Upper lobe of right lung (tissue), 1 donor: Measurements from ENCODE around the gene MCL1. TPM values are rescaled to one million over a fixed set of nuclear protein-coding genes. Genes with fewer than 3 reads are reported as not detected.

Source experiments
- ATAC-seq: fragments of 200-7000 bp; cut with Tn5 transposase; one replicate; pipeline ENCODE4 v1.9.1; 2020; ENCODE audit warnings: mild to moderate bottlenecking, moderate library complexity
- DNase-seq: peaks from one replicate; pipeline ENCODE4 v3.0.0-alpha.2; 2020
- H3K27ac ChIP-seq: fragments of 200-600 bp; one replicate; pipeline ENCODE4 v1.8.0; 2022
- H3K27me3 ChIP-seq: fragments of 200-600 bp; one replicate; pipeline ENCODE4 v1.8.0; 2022; ENCODE audit warnings: mild to moderate bottlenecking
- H3K36me3 ChIP-seq: fragments of 200-600 bp; one replicate; pipeline ENCODE4 v1.8.0; 2022
- H3K4me1 ChIP-seq: fragments of 200-600 bp; one replicate; pipeline ENCODE4 v1.8.0; 2022
- H3K4me3 ChIP-seq: fragments of 200-600 bp; one replicate; pipeline ENCODE4 v1.8.0; 2022; ENCODE audit warnings: mild to moderate bottlenecking
- H3K9me3 ChIP-seq: fragments of 200-600 bp; one replicate; pipeline ENCODE4 v1.8.0; 2022
- CTCF ChIP-seq: fragments of 200-600 bp; IDR thresholded peaks from one replicate; pipeline ENCODE4 v1.8.0; 2022; ENCODE audit warnings: antibody characterized with exemption
- intact Hi-C: fragments of 100-400 bp; cut with DNase I; formaldehyde crosslinking; loops from one replicate; pipeline ENCODE4 v1.11.0; 2022
- total RNA-seq: library from RNA; stranded (reverse); fragmentation: NEBNext Ultra II Directional; extraction: Animal tissue kit (Norgen Biotek cat#: 25700); gene quantifications from one replicate; pipeline ENCODE4 v1.2.1, GENCODE V29; 2021
- donor health status: DM: no; HTN: yes; CAD: no; lungs with severe emphysema.

MCL1 gene
- total RNA-seq, 1 donor from 2014 or later: 325 TPM

- no peaks in the 10 kb centered on the region for H3K36me3 ChIP-seq
- H3K4me1 ChIP-seq: peaks cover 86% of the 10 kb centered on the region
- intact Hi-C loops: no loop called here
- ATAC-seq: no peak
- H3K27me3 ChIP-seq: no peaks in the 10 kb centered on the region
- TF ChIP-seq CTCF: no peak
- no peak for DNase-seq
- H3K9me3 ChIP-seq: no peaks in the 10 kb centered on the region
- H3K27ac ChIP-seq: peak overlapping the region; percentile 100
- no peak overlapping the region for H3K4me3 ChIP-seq
Observed at GRCh38 chr1:150564051-150564991, 15.1 kb downstream of the MCL1 start.

DNA sequence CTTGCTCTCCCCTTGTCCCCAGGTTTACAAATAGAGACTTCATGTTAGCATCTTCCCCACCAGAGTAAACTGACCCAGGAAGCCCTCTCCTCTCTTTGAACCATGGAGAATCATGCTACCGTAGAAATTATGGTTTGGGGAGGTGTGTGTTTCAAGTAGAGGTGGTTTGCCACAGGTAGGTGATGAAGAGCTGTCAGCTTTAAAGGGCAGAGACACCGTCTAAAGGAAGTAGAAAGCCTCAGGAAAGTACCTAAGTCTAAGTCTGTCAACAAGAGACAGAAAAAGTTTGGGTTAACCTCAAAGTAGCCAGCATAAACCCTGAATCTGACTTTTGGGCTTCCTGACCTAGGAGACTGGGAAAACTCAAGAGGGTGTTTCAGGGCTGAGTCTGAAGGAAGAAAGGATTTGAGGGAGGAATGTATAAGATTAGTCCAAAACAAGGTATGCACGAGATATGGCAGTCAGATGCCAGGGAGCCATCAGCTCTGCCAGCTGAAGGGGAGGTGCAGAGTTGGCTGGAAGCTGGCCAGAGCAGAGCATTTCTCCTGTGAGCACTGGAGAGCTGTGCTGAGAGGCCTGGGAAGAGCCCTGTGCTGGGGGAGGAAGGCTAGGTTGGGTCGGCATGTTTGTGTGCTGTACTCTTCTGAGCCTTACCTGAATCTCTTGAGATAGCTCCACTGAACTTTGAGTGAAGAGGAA, 15.9 kb downstream of the MCL1 start:
- peak overlapping the region; percentile 100 for H3K27ac ChIP-seq
- H3K27me3 ChIP-seq: no peaks in the 10 kb centered on the region
- TF ChIP-seq CTCF: no peak
- no peaks in the 10 kb centered on the region for H3K36me3 ChIP-seq
- H3K9me3 ChIP-seq: no peaks in the 10 kb centered on the region
- ATAC-seq: no peak
- peaks cover 82% of the 10 kb centered on the region for H3K4me1 ChIP-seq
- peak overlapping the region; percentile 7 for H3K4me3 ChIP-seq
- intact Hi-C loops: no loop called here
- DNase-seq: peak; percentile 88

GRCh38 chr1:150562446-150563339, 16.7 kb downstream of the MCL1 start:
- peaks cover 81% of the 10 kb centered on the region for H3K4me1 ChIP-seq
- ATAC-seq (no peak), DNase-seq (no peak)
- intact Hi-C loops: no loop called here
- TF ChIP-seq CTCF: no peak
- no peaks in the 10 kb centered on the region for H3K27me3 ChIP-seq
- H3K27ac ChIP-seq: peak overlapping the region; percentile 100
- no peaks in the 10 kb centered on the region for H3K9me3 ChIP-seq
- no peaks in the 10 kb centered on the region for H3K36me3 ChIP-seq
- peak overlapping the region; percentile 66 for H3K4me3 ChIP-seq

DNA sequence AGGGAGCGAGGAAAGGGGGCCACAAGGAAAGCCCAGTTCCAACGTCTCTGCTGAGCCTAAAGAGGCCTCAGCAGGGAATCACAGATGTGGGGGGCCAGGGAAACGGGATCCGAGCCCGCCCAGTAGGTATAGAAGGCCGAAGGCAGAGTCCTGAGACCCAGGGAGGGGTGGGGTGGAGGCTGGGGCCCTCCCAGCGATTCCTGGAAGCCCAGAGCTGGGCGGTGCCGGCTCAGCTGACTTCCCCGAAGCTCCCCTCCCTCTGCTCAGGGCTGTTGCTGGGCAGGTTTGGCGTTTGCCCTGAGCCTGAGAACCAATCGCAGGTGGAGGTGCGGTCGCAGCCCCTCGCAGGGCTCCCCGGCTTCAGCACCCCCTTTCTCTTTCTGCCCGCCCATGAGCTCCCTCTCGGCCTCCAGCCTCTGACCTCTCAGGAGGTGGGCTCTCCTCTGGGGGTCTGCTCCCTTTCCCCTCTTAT, 17.4 kb downstream of the MCL1 start:
- H3K9me3 ChIP-seq: no peaks in the 10 kb centered on the region
- peaks cover 75% of the 10 kb centered on the region for H3K4me1 ChIP-seq
- no peak for TF ChIP-seq CTCF
- ATAC-seq (peak; percentile 81), DNase-seq (peak; percentile 97)
- H3K4me3 ChIP-seq: peak overlapping the region; percentile 66
- no peaks in the 10 kb centered on the region for H3K27me3 ChIP-seq
- intact Hi-C loops: no loop called here
- H3K36me3 ChIP-seq: no peaks in the 10 kb centered on the region
- peak overlapping the region; percentile 100 for H3K27ac ChIP-seq
